NCI-H82 treated with DMSO at 0.1 percent for 48 hours (cell line): ENCODE data around the gene TMED9.

Source experiments
- DNase-seq: peaks from one replicate; lab custom pipeline; 2025; ENCODE audit not compliant: unreplicated experiment; lab: John Stamatoyannopoulos, UW

TMED9 gene

GRCh38 chr5:177576169-177576568, 15.8 kb upstream of the TMED9 start:
- no peak for DNase-seq

DNA sequence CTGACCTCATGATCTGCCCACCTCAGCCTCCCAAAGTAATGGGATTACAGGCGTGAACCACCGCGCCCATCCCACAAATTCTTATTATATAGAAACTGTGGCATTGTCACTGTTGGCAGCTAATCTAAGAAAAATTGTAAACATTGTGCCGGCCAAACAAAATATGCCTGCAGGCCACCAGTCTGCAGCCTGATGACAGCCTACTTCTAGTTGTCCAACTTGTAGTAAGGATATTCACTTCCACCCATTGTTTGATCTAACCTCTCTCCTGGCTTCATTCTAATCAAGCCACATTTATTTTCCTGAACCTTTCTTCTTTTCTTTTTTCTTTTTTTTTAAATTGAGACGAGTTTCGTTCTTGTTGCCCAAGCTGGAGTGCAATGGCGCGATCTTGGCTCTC, 13.7 kb upstream of the TMED9 start:
- DNase-seq = no peak

GRCh38 chr5:177588413-177588909, 3.5 kb upstream of the TMED9 start:
- no peak for DNase-seq

- DNase-seq = no peak
Measured at GRCh38 chr5:177590406-177590805, 1.6 kb upstream of the TMED9 start.

DNA sequence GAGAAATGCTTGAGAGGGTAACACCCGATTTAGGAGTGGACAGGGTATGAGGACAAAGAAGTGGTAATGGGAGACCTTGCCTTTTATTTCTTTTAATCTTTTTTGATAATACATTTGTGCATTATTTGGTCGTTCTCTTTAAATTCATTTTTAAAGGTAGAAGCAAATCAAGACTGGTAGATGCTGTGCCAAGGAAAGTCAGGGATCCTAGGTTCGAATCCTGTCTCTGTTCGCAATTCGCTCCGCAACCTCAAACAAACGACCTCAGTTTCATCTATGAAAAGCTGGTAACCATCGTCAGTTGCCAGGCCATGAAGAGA, 353 bp upstream of the TMED9 start:
- no peak for DNase-seq

- no peak for DNase-seq
Measured at GRCh38 chr5:177592905-177593304, 902 bp downstream of the TMED9 start.

- no peak for DNase-seq
Measured at GRCh38 chr5:177593511-177593910, 1.5 kb downstream of the TMED9 start.

GRCh38 chr5:177594071-177594470, 2.1 kb downstream of the TMED9 start:
- no peak for DNase-seq

GRCh38 chr5:177595026-177595585, 3.1 kb downstream of the TMED9 start:
- DNase-seq = no peak

GRCh38 chr5:177595991-177596774, 4.2 kb downstream of the TMED9 start:
- DNase-seq = no peak

DNA sequence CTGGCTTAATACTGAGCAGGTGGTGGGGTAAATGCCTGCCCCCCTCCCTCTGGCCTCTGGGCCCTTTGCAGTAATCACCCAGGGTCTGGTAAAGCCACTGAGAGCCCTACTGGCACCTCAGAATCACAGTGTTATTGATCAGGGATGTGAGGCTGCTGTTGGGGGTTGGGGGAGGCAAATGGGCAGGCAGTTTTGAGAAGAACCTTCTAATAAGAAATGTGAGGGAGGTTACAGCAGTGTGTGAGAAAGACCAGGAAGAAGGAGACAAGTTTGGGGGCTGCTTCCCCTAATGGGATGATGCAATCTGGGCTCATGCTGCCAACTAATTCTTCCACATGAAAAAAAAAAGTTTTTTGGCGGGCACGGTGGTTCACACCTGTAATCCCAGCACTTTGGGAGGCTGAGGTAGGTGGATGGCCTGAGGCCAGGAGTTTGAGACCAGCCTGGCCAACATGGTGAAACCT, 4.8 kb downstream of the TMED9 start:
- DNase-seq = no peak

DNA sequence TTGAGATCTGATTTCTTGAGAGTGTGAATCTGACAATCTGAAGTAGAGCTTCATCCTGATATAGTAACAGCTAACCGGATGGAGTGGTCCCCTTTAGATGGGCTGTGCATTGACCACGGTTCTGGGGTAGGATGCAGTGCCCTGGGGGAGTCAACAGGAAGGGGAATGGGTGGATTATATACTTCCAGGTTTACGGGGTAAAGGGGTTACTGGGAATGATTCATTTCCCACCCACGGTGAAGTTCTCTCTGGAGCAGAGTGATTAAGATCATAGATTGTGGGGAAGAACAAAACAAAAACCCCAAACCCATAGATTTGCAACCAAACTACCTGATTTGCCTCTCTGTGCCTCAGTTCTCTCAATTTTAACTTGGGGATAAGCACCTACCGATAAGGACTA, 6.5 kb downstream of the TMED9 start:
- DNase-seq = no peak

GRCh38 chr5:177599731-177600507, 7.9 kb downstream of the TMED9 start, which contains the start of gene B4GALT7:
TSS of gene B4GALT7 (plus strand) at chr5:177600132. CDS start at chr5:177600211, 79 bp downstream.
- no peak for DNase-seq

GRCh38 chr5:177600508-177601018, 8.6 kb downstream of the TMED9 start:
- DNase-seq = no peak

DNA sequence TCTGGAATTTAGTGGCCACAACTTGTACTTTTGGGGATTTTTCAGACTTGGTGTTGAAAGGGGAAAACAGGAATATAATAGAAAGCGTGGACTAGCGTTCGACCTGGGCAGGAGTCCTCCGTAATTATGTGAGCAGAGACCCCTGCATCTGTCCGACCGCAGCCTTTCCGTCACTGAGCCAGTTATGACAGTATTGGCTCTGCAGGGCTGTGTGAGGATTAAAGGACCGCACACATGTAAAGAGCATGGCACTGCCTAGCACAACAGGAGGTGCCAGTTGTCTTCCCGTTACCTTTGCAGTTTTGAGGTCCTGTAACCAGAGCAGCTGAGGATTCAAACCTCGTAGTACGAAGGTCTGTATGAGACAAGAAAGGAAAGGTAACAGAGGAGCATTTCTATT, 9.1 kb downstream of the TMED9 start:
- no peak for DNase-seq

DNA sequence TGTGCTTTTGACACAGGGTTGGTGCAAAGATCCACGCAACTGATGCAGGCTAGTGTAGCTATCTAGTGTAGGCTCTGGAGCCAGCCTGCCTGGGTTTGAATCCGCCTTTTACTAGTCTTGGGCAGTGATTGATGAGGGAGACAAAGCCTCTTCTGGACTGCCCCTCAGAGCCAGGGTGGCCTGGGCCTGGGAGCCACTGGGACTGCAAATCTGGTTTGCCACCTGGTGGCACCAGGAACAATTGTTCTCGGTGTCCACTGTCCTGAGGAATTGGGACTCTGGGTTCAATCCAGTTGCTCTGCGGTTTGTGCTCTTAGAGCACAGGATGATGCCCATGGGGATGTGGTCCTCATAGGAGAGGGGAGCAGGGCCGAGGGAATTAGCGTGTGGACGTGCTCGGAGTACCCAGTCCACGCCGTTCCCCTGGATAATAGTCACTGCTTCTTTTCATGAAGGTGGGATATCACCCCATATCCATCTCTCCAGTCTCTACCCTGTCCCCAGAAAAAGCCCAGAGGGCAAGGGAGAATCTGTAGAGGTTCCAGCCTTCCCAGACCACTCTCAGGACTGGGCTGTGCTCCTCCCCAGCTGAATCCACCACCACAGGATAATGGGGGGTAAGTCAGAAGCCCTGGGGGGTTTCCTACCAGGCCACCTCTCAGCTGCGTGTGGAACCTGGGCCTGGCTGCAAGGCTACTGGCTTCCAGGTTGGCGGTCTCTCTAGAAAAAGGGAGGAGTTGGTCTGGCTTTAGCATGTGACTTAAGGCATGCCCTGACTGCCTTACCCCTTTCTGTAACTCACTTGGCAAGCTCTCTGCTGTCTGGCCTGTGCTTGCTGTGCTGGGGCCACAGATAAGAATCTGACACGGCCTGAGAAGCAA, 9.8 kb downstream of the TMED9 start:
- no peak for DNase-seq

DNA sequence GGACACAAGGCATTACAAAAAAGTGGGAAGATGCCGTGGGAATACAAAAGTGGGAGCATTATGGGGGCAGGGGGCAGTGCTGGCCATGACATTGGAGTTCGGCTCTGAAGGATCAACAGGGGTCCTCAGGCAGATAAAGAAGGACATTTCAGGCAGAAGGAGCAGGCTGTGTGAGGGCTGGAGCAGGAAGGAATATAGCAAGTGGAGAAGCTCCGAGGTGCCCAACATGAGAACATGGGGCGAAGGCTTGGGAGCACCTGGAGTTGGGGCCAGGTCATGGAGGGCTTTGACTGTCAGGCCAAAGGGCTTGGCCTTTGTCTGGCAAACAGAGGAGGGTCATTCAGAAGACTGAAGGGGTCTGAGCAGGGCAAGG, 10.4 kb downstream of the TMED9 start:
- no peak for DNase-seq

DNA sequence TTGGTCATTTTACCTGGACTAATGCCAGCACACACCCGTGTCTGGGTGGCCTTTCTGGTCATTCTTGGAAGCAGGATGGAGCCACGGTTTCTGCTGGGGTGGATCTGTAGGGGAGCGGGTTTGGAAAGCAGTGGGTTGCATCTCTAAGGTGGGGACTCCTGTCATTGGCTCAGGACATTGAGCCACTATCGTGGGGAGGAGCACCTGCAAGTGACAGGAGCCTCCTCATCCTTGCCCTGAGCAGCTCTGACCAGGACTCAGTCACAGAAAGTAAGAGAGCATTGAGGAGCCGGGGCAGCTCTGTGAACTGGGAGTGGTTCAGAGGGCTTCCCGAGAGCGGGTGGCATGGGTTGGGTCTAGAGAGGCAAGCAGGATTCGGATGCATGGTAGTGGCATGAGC, 11.6 kb downstream of the TMED9 start:
- DNase-seq = no peak

- DNase-seq = no peak
Measured at GRCh38 chr5:177604116-177604521, 12.1 kb downstream of the TMED9 start.

GRCh38 chr5:177604656-177605055, 12.7 kb downstream of the TMED9 start:
- DNase-seq = no peak

- DNase-seq = no peak
Measured at GRCh38 chr5:177605078-177605477, 13.1 kb downstream of the TMED9 start.
